IMR-90 (cell line): Measurements from ENCODE around the gene SLC25A51. TPM values are rescaled to one million over a fixed set of nuclear protein-coding genes. Genes with fewer than 3 reads are reported as not detected.

Experiments
- ATAC-seq: fragments of 200-7000 bp; cut with Tn5 transposase; 2 replicates; pipeline ENCODE4 v1.9.1; 2020; ENCODE audit warnings: low read depth, mild to moderate bottlenecking, moderate library complexity
- BruUV-seq: library from RNA; stranded (reverse); fragments of 400-500 nt; replicated peaks from 2 replicates; lab custom pipeline; 2021; lab: Mats Ljungman, UMichigan
- CTCF ChIA-PET: fragments of 300-600 bp; formaldehyde crosslinking; extraction: SDS; loops from one replicate; lab custom pipeline; 2021; ENCODE audit warnings: antibody characterized with exemption; lab: Yijun Ruan, JAX
- POLR2A ChIA-PET: fragments of 300-600 bp; sonication (Branson Sonifier 250); formaldehyde crosslinking; loops from one replicate; lab custom pipeline; 2022; ENCODE audit warnings: antibody characterized with exemption; ENCODE audit not compliant: unreplicated experiment; lab: Charles Lee
- DNase-seq: peaks from one replicate; pipeline ENCODE4 v3.0.0; 2013
- H2AFZ ChIP-seq: replicated peaks from 2 replicates; pipeline ENCODE3; 2013; ENCODE audit warnings: low read length, mild to moderate bottlenecking; ENCODE audit not compliant: poor library complexity
- H2AK5ac ChIP-seq: 2 replicates; pipeline ENCODE4 v1.6.1; 2013; ENCODE audit warnings: low read depth, low read length, inconsistent platforms
- H2AK9ac ChIP-seq: replicated peaks from 2 replicates; pipeline ENCODE3; 2013; ENCODE audit warnings: mild to moderate bottlenecking, low read depth, low read length, moderate library complexity; ENCODE audit not compliant: poor library complexity
- H2BK120ac ChIP-seq: 2 replicates; pipeline ENCODE4 v1.6.1; 2013; ENCODE audit warnings: low read depth, low read length, inconsistent platforms
- H2BK15ac ChIP-seq: 3 replicates; pipeline ENCODE4 v1.6.1; 2013; ENCODE audit warnings: low read depth, low read length, inconsistent platforms
- H2BK20ac ChIP-seq: 2 replicates; pipeline ENCODE4 v1.6.1; 2013; ENCODE audit warnings: low read depth, mild to moderate bottlenecking, inconsistent platforms, low read length, moderate library complexity
- H2BK5ac ChIP-seq: 2 replicates; pipeline ENCODE4 v1.6.1; 2013; ENCODE audit warnings: mild to moderate bottlenecking, low read depth, low read length, inconsistent platforms; ENCODE audit not compliant: poor library complexity, severe bottlenecking
- H3K14ac ChIP-seq: replicated peaks from 2 replicates; pipeline ENCODE4 v1.6.1; 2013; ENCODE audit warnings: low read depth, low read length, inconsistent platforms
- H3K18ac ChIP-seq: 2 replicates; pipeline ENCODE4 v1.6.1; 2013; ENCODE audit warnings: low read depth, low read length, control low read depth
- H3K23ac ChIP-seq: 2 replicates; pipeline ENCODE4 v1.6.1; 2013; ENCODE audit warnings: low read depth, low read length, inconsistent platforms
- H3K27ac ChIP-seq: 2 replicates; pipeline ENCODE4 v1.5.1; 2013; ENCODE audit warnings: mild to moderate bottlenecking, control low read depth, low read length; ENCODE audit not compliant: insufficient read depth
- H3K27me3 ChIP-seq: 2 replicates; pipeline ENCODE4 v1.6.1; 2013; ENCODE audit warnings: low read length; ENCODE audit not compliant: control insufficient read depth, insufficient read depth
- H3K36me3 ChIP-seq: 2 replicates; pipeline ENCODE4 v1.6.1; 2013; ENCODE audit warnings: low read length, mixed read lengths; ENCODE audit not compliant: control insufficient read depth, insufficient read depth
- H3K4ac ChIP-seq: 2 replicates; pipeline ENCODE4 v1.6.1; 2013; ENCODE audit warnings: low read depth, low read length, inconsistent platforms
- H3K4me1 ChIP-seq: 2 replicates; pipeline ENCODE4 v1.6.1; 2013; ENCODE audit warnings: low read length, mixed read lengths; ENCODE audit not compliant: control insufficient read depth, insufficient read depth
- H3K4me2 ChIP-seq: 2 replicates; pipeline ENCODE4 v1.6.1; 2013; ENCODE audit warnings: low read depth, mild to moderate bottlenecking, control low read depth, low read length, moderate library complexity
- H3K4me3 ChIP-seq: 2 replicates; pipeline ENCODE4 v1.5.1; 2013; ENCODE audit warnings: low read depth, mild to moderate bottlenecking, control low read depth, low read length, moderate library complexity; ENCODE audit not compliant: insufficient read depth
- H3K56ac ChIP-seq: 2 replicates; pipeline ENCODE4 v1.6.1; 2013; ENCODE audit warnings: low read length, inconsistent platforms; ENCODE audit not compliant: insufficient read depth; ENCODE audit errors: extremely low read depth
- H3K79me1 ChIP-seq, 2 experiments: 2 replicates each; pipeline ENCODE4 v1.6.1; 2013; ENCODE audit warnings: low read length in 2 of 2, inconsistent platforms in 1 of 2, low read depth in 1 of 2
- H3K9ac ChIP-seq: 2 replicates; pipeline ENCODE4 v1.6.1; 2013; ENCODE audit warnings: low read depth, low read length, control low read depth
- H3K9me1 ChIP-seq: 2 replicates; pipeline ENCODE4 v1.6.1; 2013; ENCODE audit warnings: low read length, inconsistent platforms; ENCODE audit not compliant: insufficient read depth
- H3K9me3 ChIP-seq: 2 replicates; pipeline ENCODE4 v1.6.1; 2013; ENCODE audit warnings: low read length; ENCODE audit not compliant: control insufficient read depth, insufficient read depth
- H4K20me1 ChIP-seq: 2 replicates; pipeline ENCODE4 v1.6.1; 2013; ENCODE audit warnings: low read length, inconsistent platforms; ENCODE audit not compliant: insufficient read depth
- H4K5ac ChIP-seq: 2 replicates; pipeline ENCODE4 v1.6.1; 2013; ENCODE audit warnings: mild to moderate bottlenecking, low read depth, low read length, control low read depth
- H4K8ac ChIP-seq, 2 experiments: 2 replicates each; pipeline ENCODE4 v1.6.1; 2013; ENCODE audit warnings: low read depth in 2 of 2, low read length in 2 of 2, control low read depth in 1 of 2, inconsistent platforms in 1 of 2
- H4K91ac ChIP-seq: 2 replicates; pipeline ENCODE4 v1.6.1; 2013; ENCODE audit warnings: low read depth, low read length, inconsistent platforms; ENCODE audit not compliant: insufficient read depth
- CEBPB ChIP-seq: IDR thresholded peaks from 2 replicates; pipeline ENCODE4 v1.6.1; 2012; ENCODE audit warnings: low read depth, low read length, improper control_type of control experiment
- CTCF ChIP-seq: conservative IDR thresholded peaks from 2 replicates; pipeline ENCODE4 v1.5.1; 2012; ENCODE audit warnings: mild to moderate bottlenecking, low read depth, low read length, improper control_type of control experiment
- ELK1 ChIP-seq: fragments of 150-350 bp; IDR thresholded peaks from 2 replicates; pipeline ENCODE4 v1.6.1; 2016; ENCODE audit warnings: low read depth, mild to moderate bottlenecking, low read length, moderate library complexity, borderline replicate concordance
- FOS ChIP-seq: fragments of 150-350 bp; IDR thresholded peaks from 2 replicates; pipeline ENCODE4 v1.6.1; 2016; ENCODE audit warnings: low read depth, low read length
- MAZ ChIP-seq: IDR thresholded peaks from 2 replicates; pipeline ENCODE4 v1.6.1; 2012; ENCODE audit warnings: low read depth, mild to moderate bottlenecking, low read length, improper control_type of control experiment, moderate library complexity, borderline replicate concordance
- MXI1 ChIP-seq: IDR thresholded peaks from 2 replicates; pipeline ENCODE4 v1.6.1; 2012; ENCODE audit warnings: low read depth, mild to moderate bottlenecking, low read length, moderate library complexity, borderline replicate concordance
- NFE2L2 ChIP-seq: fragments of 150-350 bp; IDR thresholded peaks from 2 replicates; pipeline ENCODE4 v1.6.1; 2016; ENCODE audit warnings: low read depth, mild to moderate bottlenecking, low read length
- POLR2A ChIP-seq: IDR thresholded peaks from 2 replicates; pipeline ENCODE4 v1.6.1; 2012; ENCODE audit warnings: mild to moderate bottlenecking, low read depth, low read length
- RAD21 ChIP-seq: IDR thresholded peaks from 2 replicates; pipeline ENCODE4 v1.6.1; 2012; ENCODE audit warnings: low read length, improper control_type of control experiment
- RFX5 ChIP-seq: IDR thresholded peaks from 2 replicates; pipeline ENCODE4 v1.8.0; 2012; ENCODE audit warnings: low read depth, mild to moderate bottlenecking, low read length, moderate library complexity
- WGBS, 2 experiments: methylation state at CpG; one replicate each; pipeline versions ENCODE4 v1.1.5 to v1.1.7; 2013; ENCODE audit warnings: missing lambda C conversion rate in 2 of 2; ENCODE audit not compliant: insufficient read length in 1 of 2; ENCODE audit errors: extremely low coverage in 2 of 2; 5-methylcytosine and 5-hydroxymethylcytosine counted together
- dilution Hi-C: fragments of 300-500 bp; cut with HindIII; formaldehyde crosslinking; loops from one replicate; pipeline ENCODE4 v1.14.3; 2018; ENCODE audit warnings: low sequenced_read_pairs; ENCODE audit not compliant: unreplicated experiment
- in situ Hi-C: fragments of 300-500 bp; cut with MboI; formaldehyde crosslinking; loops from 3 replicates; pipeline ENCODE4 v1.14.3; 2019; ENCODE audit warnings: low sequenced_read_pairs, inconsistent platforms, mixed read lengths
- intact Hi-C: fragments of 100-400 bp; cut with micrococcal nuclease; formaldehyde crosslinking; loops from 2 replicates; pipeline ENCODE4 v1.10.0; 2022
- polyA plus RNA-seq, 3 experiments: library from polyadenylated mRNA; depleted of rRNA; stranded (reverse); fragments of >200 nt; gene quantifications; 2 replicates each; pipeline ENCODE4 v1.2.3, GENCODE V29; 2012; ENCODE audit warnings: low replicate concordance in 1 of 3
- total RNA-seq: library from RNA; depleted of rRNA; stranded (reverse); fragments of >200 nt; gene quantifications from 2 replicates; pipeline ENCODE4 v1.2.3, GENCODE V29; 2012
- TF ChIP-seq, protein P1 (sequence below): fragments of 150-350 bp; IDR thresholded peaks from 2 replicates; pipeline ENCODE4 v1.6.1; 2017; ENCODE audit warnings: mild to moderate bottlenecking, antibody characterized with exemption, low read length, low read depth

Gene SLC25A51
- total and polyA plus RNA-seq, 2 of the 4 experiments (the other 2 are of a cell fraction) = 14.1 to 81.6 TPM

DNA sequence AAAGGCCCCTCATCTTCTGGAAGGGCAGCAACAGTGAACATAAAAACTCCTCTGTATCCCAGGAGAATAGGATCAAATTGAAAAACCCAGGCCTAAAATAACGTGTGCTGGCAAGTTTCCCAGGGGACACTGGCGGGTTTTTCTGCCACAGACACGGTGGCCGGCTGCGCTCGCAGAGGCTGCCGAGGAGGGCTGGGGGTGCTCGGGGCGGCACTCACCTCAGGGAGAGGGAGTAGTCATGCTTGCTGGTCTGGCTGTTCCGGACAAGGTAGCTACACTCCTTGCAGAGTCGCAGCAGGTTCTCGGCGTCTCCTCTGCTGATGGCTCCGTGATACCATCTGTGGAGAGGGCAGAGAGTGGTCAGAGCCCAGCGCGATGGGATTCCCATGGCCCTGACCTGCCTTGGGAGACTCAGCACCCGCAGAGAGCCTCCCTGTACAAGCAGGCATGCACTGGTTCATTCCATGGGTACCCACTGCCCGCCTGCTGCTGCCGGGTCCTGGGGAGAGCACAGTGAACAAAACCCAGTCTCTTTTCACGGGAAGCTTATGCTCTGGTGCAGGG is 44.6 kb upstream of the SLC25A51 start:
- Histone ChIP-seq H2AK9ac (no peak overlapping the region), H3K18ac (no peak overlapping the region), H2BK120ac (no peak overlapping the region), H3K36me3 (peaks cover 77% of the 10 kb centered on the region), H3K4me3 (no peak overlapping the region), H4K5ac (no peak overlapping the region), H3K27me3 (no peaks in the 10 kb centered on the region), H4K91ac (peak overlapping the region; percentile 65; the same call in 1 of the 2 replicates), H3K9me1 (peaks cover 63% of the 10 kb centered on the region), H3K4me2 (no peak overlapping the region), H3K27ac (no peak overlapping the region), H2BK15ac (no peak overlapping the region), H3K14ac (no peak overlapping the region), H4K20me1 (peaks cover 12% of the 10 kb centered on the region; the same call in 1 of the 2 replicates), H3K4me1 (peaks cover 36% of the 10 kb centered on the region), H2BK5ac (peak overlapping the region; percentile 17), H2AK5ac (peak overlapping the region; percentile 66), H2BK20ac (no peak overlapping the region), H3K4ac (peak overlapping the region; percentile 54), H3K23ac (no peak overlapping the region), H3K9ac (no peak overlapping the region), H3K79me1 (peaks cover 58 to 95% of the 10 kb centered on the region in 2 experiments; a peak in 3 of 4 replicates), H3K56ac (no peak overlapping the region), H2AFZ (no peak overlapping the region), H4K8ac (peak overlapping the region in 1 of 2 experiments; percentile 4; a peak in 1 of 4 replicates), H3K9me3 (no peaks in the 10 kb centered on the region)
- intact Hi-C loops (no loop called here), dilution Hi-C loops (loop anchor here (25.0 kb wide), 1 partner anchor 114 kb away; the partner anchor contains the start of gene SHB), in situ Hi-C loops (no loop called here)
- no TSS peak for BruUV-seq
- DNase-seq = no peak
- ChIA-PET POLR2A (no interaction called here), CTCF (interaction anchor here (0.7 kb wide), 1 partner anchor 11 kb away, joined by 7 read pairs; no protein-coding TSS in a partner anchor)
- no peak for TF ChIP-seq MXI1
- TF ChIP-seq NFE2L2 = no peak
- TF ChIP-seq RAD21 = no peak
- no peak for TF ChIP-seq CEBPB
- TF ChIP-seq POLR2A = no peak
- TF ChIP-seq, protein P1, sequence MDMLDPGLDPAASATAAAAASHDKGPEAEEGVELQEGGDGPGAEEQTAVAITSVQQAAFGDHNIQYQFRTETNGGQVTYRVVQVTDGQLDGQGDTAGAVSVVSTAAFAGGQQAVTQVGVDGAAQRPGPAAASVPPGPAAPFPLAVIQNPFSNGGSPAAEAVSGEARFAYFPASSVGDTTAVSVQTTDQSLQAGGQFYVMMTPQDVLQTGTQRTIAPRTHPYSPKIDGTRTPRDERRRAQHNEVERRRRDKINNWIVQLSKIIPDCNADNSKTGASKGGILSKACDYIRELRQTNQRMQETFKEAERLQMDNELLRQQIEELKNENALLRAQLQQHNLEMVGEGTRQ = no peak
- no peak for TF ChIP-seq ELK1
- TF ChIP-seq RFX5 = no peak
- TF ChIP-seq CTCF = no peak
- no peak for TF ChIP-seq MAZ
- TF ChIP-seq FOS = no peak
- ATAC-seq = no peak
- WGBS, 2 experiments = 87% methylated on average over 9 of the region's 20 CpGs; no CpG with 5 or more reads in 1 of the 2 experiments
